COLO668 (cell line): Measurements from ENCODE around the gene LTA.
A peak's percentile ranks its signal among the peaks of the same experiment; 100 is the strongest.

Source experiments
- DNase-seq: peaks from one replicate; lab custom pipeline; 2025; ENCODE audit not compliant: unreplicated experiment; lab: John Stamatoyannopoulos, UW

The LTA gene

GRCh38 chr6:31568537-31568961 lies 3.5 kb upstream of the LTA start:
- DNase-seq = no peak

- no peak for DNase-seq
Measured at GRCh38 chr6:31569861-31570536, 2.1 kb upstream of the LTA start.

DNA sequence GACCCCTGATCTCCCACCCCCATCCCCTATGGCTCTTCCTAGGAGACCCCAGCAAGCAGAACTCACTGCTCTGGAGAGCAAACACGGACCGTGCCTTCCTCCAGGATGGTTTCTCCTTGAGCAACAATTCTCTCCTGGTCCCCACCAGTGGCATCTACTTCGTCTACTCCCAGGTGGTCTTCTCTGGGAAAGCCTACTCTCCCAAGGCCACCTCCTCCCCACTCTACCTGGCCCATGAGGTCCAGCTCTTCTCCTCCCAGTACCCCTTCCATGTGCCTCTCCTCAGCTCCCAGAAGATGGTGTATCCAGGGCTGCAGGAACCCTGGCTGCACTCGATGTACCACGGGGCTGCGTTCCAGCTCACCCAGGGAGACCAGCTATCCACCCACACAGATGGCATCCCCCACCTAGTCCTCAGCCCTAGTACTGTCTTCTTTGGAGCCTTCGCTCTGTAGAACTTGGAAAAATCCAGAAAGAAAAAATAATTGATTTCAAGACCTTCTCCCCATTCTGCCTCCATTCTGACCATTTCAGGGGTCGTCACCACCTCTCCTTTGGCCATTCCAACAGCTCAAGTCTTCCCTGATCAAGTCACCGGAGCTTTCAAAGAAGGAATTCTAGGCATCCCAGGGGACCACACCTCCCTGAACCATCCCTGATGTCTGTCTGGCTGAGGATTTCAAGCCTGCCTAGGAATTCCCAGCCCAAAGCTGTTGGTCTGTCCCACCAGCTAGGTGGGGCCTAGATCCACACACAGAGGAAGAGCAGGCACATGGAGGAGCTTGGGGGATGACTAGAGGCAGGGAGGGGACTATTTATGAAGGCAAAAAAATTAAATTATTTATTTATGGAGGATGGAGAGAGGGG lies 1.4 kb downstream of the LTA start:
- DNase-seq = no peak

GRCh38 chr6:31574106-31575061 lies 2.3 kb downstream of the LTA start:
- DNase-seq = no peak

GRCh38 chr6:31575335-31575901 lies 3.3 kb downstream of the LTA start, which contains the start of gene TNF:
TSS of gene TNF (plus strand) at chr6:31575565. CDS start at chr6:31575742, 177 bp downstream.
- no peak for DNase-seq

GRCh38 chr6:31575952-31576685 lies 4.0 kb downstream of the LTA start:
- DNase-seq = no peak

DNA sequence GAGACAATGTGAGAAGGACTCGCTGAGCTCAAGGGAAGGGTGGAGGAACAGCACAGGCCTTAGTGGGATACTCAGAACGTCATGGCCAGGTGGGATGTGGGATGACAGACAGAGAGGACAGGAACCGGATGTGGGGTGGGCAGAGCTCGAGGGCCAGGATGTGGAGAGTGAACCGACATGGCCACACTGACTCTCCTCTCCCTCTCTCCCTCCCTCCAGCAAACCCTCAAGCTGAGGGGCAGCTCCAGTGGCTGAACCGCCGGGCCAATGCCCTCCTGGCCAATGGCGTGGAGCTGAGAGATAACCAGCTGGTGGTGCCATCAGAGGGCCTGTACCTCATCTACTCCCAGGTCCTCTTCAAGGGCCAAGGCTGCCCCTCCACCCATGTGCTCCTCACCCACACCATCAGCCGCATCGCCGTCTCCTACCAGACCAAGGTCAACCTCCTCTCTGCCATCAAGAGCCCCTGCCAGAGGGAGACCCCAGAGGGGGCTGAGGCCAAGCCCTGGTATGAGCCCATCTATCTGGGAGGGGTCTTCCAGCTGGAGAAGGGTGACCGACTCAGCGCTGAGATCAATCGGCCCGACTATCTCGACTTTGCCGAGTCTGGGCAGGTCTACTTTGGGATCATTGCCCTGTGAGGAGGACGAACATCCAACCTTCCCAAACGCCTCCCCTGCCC lies 4.9 kb downstream of the LTA start:
- no peak for DNase-seq

DNA sequence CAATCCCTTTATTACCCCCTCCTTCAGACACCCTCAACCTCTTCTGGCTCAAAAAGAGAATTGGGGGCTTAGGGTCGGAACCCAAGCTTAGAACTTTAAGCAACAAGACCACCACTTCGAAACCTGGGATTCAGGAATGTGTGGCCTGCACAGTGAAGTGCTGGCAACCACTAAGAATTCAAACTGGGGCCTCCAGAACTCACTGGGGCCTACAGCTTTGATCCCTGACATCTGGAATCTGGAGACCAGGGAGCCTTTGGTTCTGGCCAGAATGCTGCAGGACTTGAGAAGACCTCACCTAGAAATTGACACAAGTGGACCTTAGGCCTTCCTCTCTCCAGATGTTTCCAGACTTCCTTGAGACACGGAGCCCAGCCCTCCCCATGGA lies 5.5 kb downstream of the LTA start:
- no peak for DNase-seq

DNA sequence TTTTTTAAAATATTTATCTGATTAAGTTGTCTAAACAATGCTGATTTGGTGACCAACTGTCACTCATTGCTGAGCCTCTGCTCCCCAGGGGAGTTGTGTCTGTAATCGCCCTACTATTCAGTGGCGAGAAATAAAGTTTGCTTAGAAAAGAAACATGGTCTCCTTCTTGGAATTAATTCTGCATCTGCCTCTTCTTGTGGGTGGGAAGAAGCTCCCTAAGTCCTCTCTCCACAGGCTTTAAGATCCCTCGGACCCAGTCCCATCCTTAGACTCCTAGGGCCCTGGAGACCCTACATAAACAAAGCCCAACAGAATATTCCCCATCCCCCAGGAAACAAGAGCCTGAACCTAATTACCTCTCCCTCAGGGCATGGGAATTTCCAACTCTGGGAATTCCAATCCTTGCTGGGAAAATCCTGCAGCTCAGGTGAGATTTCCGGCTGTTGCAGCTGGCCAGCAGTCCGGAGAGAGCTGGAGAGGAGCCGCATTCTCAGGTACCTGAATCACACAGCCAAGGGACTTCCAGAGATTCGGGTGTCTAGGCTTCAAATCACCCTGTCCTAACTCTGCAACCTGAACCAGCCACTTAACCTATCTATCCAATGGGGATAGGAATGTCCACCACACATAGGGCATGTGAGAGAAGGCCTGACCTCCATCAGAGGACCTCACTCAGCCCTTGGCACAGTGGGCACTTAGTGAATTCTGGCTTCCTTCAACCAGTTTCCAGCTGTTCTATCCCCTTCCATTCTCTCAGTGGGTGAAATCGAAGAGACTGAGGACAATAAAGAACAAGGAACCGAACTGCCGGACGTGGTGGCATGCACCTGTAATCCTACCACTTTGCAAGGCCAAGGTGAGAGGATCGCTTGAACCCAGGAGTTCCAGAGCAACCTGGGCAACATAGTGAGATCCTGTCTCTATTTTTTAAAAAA lies 6.4 kb downstream of the LTA start:
- no peak for DNase-seq

GRCh38 chr6:31579119-31579505 lies 7.0 kb downstream of the LTA start:
- no peak for DNase-seq

- DNase-seq = no peak
Measured at GRCh38 chr6:31579546-31580437, 7.7 kb downstream of the LTA start.

DNA sequence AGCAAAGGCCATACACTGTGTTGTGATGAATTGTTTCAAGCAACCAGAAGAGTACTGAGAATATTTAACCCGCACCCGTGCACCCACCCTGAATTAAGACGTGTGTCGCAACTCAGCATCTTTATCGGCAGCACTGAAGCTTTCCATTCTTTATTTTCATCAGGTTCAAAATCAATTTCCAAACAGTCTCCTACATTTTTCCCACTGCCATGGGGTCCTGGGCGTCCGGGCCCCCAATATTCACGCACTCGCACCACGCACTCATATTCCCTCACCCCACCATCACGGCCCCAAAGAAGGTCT lies 8.3 kb downstream of the LTA start:
- no peak for DNase-seq

- DNase-seq = peak; percentile 58
Measured at GRCh38 chr6:31580807-31581433, 8.8 kb downstream of the LTA start.

- no peak for DNase-seq
Measured at GRCh38 chr6:31581434-31582229, 9.5 kb downstream of the LTA start.

- no peak for DNase-seq
Measured at GRCh38 chr6:31582230-31582643, 10.1 kb downstream of the LTA start, which contains the start of gene LTB. TSS of gene LTB (minus strand) at chr6:31582424. CDS start at chr6:31582417, 7 bp downstream.

DNA sequence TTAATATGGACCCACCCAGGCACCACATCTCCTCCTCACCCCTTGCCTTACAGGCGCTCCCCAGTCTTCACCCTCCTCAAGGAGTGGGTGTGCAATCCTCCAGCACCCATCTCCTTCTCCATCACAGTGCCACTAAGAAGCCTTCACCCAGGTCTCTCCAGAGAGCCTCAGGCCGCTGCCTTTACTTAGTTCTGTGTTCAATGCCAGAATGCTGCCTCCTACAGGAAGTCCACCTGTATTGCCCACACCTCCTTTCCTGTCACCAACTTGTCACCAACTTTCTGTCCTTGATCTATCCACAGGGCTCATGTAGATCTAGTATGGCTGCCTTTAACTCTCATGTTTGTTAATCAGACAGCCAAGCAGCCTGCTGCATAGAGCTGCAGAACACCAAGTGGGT lies 13.4 kb downstream of the LTA start:
- DNase-seq = no peak
